Upper lobe of left lung (tissue), 4 donors: ENCODE results near the gene ROCK2.

Experiments
- CTCF ChIP-seq, 6 experiments: fragments of 450-650 bp in 4 of 6; fragments of 200-600 bp in 2 of 6; sonication (generic) in 2 of 6; IDR thresholded peaks; one replicate each; pipeline ENCODE4 v1.5.1; 2016 to 2019; ENCODE audit warnings: antibody characterized with exemption in 6 of 6
- EP300 ChIP-seq, 4 donors: sonication (generic); formaldehyde crosslinking; IDR thresholded peaks; one replicate each; pipeline ENCODE4 v1.5.1; 2017; ENCODE audit warnings: antibody characterized with exemption in 4 of 4, control low read depth in 2 of 4

- TF ChIP-seq CTCF (IDR thresholded peaks at IDR 0.05) (no peak), EP300 (IDR thresholded peaks at IDR 0.05) (no peak)
Observed at GRCh38 chr2:11280713-11281112, 63.7 kb downstream of the ROCK2 start.
